GM12878 (cell line): ENCODE data around the gene VMAC.

ENCODE experiments used
- CEBPB ChIP-seq, 2 experiments: fragments of 150-350 bp in 1 of 2; IDR thresholded peaks; 2 replicates each; pipeline ENCODE4 v1.6.1; 2012 to 2014; ENCODE audit warnings: low read depth in 2 of 2, low read length in 2 of 2, borderline replicate concordance in 1 of 2, inconsistent platforms in 1 of 2
- CHD1 ChIP-seq: IDR thresholded peaks from 2 replicates; pipeline ENCODE4 v1.6.1; 2012; ENCODE audit warnings: low read depth, low read length, improper control_type of control experiment
- FOXK2 ChIP-seq: fragments of 450-650 bp; IDR thresholded peaks from 2 replicates; pipeline ENCODE4 v1.6.1; 2017; ENCODE audit warnings: mild to moderate bottlenecking, moderate library complexity
- JUND ChIP-seq: IDR thresholded peaks from 2 replicates; pipeline ENCODE4 v1.6.1; 2012; ENCODE audit warnings: low read depth, mild to moderate bottlenecking, low read length, improper control_type of control experiment, moderate library complexity
- SPI1 ChIP-seq: IDR thresholded peaks from 2 replicates; pipeline ENCODE4 v1.6.1; 2011; ENCODE audit warnings: low read depth, mild to moderate bottlenecking, low read length, moderate library complexity, borderline replicate concordance; ENCODE audit not compliant: insufficient read depth
- ZZZ3 ChIP-seq: IDR thresholded peaks from 2 replicates; pipeline ENCODE4 v1.6.1; 2011; ENCODE audit warnings: low read depth; ENCODE audit not compliant: control insufficient read depth, insufficient read length
- TF ChIP-seq, protein P1 (sequence below): IDR thresholded peaks from 2 replicates; pipeline ENCODE4 v1.6.1; 2011; ENCODE audit warnings: low read depth, mild to moderate bottlenecking, low read length, moderate library complexity, borderline replicate concordance; ENCODE audit errors: extremely low read depth

DNA sequence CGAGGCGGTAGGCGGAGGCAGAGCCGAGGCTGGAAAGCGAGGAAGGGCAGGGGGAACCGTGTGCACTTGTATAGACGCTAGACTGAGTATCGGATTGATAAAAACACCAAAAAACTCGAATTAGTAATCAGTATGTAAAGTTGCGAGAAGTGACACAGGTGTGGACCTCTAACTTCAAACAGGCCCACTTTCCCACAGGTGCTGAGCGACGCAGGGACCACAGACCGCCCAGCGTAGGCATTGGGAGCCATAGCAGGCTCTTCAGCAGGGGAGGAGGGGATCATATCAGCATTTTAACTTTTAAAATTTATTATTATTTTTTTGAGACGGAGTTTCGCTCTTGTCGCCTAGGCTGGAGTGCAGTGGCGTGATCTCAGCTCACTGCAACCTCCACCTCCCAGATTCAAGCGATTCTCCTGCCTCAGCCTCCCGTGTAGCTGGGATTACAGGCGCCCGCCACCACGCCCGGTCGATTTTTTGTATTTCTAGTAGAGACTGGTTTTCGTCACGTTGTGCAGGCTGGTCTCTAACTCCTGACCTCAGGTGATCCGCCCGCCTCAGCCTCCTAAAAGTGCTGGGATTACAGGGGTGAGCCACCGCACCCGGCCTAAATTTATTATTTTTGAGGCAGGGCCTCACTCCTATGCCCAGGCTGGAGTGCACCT lies 574 bp downstream of the VMAC start:
- TF ChIP-seq SPI1 (no peak), ZZZ3 (no peak), CHD1 (no peak), FOXK2 (no peak), CEBPB (IDR thresholded peaks at IDR 0.05; ENCODE audit: borderline replicate concordance in 1 of 2, low read depth in 2 of 2, low read length in 2 of 2) (no peak), JUND (no peak)
- TF ChIP-seq, protein P1, sequence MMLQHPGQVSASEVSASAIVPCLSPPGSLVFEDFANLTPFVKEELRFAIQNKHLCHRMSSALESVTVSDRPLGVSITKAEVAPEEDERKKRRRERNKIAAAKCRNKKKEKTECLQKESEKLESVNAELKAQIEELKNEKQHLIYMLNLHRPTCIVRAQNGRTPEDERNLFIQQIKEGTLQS = no peak
